ENCODE measurements around the gene CLDN20.

GRCh38 chr6:155314773-155315515 lies 51.1 kb downstream of the CLDN20 start:
- peak in 1 of 2 experiments; percentile 68; a peak in 2 of 4 replicates for TF ChIP-seq CEBPB (IDR thresholded peaks at IDR 0.05)
- no peak for TF ChIP-seq CTCF (IDR thresholded peaks at IDR 0.05)
- no peak for TF ChIP-seq ZC3H11A (IDR thresholded peaks at IDR 0.05)
- no peak for TF ChIP-seq SREBF2 (IDR thresholded peaks at IDR 0.05)
- no peak for TF ChIP-seq EP300 (IDR thresholded peaks at IDR 0.05)
- TF ChIP-seq POLR2A (IDR thresholded peaks at IDR 0.05; ENCODE audit: low read length) = no peak
- no peak for TF ChIP-seq NR3C1 (IDR thresholded peaks at IDR 0.05)
- TF ChIP-seq, protein P1, sequence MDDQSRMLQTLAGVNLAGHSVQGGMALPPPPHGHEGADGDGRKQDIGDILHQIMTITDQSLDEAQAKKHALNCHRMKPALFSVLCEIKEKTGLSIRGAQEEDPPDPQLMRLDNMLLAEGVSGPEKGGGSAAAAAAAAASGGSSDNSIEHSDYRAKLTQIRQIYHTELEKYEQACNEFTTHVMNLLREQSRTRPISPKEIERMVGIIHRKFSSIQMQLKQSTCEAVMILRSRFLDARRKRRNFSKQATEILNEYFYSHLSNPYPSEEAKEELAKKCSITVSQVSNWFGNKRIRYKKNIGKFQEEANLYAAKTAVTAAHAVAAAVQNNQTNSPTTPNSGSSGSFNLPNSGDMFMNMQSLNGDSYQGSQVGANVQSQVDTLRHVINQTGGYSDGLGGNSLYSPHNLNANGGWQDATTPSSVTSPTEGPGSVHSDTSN (IDR thresholded peaks at IDR 0.05) = no peak
- peak; percentile 95 for TF ChIP-seq KDM1A (IDR thresholded peaks at IDR 0.05; ENCODE audit: low read depth)
- no peak for TF ChIP-seq SMC3 (IDR thresholded peaks at IDR 0.05)
